Measurements from ENCODE around the gene FRMPD4.

FRMPD4 gene

DNA sequence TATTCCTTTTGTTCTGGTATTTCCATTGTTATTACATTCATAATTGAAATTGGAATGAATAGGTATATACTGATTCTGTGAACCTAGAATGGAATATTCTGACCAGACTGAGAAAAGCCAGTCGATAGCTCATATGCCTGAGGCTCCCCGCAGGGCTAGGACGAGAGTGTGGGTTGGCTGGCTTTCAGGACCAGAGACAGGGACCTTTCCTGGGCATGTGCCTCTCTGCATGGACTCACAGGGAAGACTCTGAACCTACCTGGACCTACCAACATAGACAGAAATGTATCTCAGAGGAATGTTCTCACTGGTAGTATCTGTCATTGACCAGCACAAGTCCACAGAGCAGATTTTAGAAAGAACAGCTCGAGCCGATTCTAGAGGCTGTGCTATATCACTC, 214.6 kb downstream of the FRMPD4 start:
- TF ChIP-seq ZFX (IDR thresholded peaks at IDR 0.05; ENCODE audit: borderline replicate concordance), result no peak
- no peak for TF ChIP-seq CTCF (IDR thresholded peaks at IDR 0.05)
- H3K27ac ChIP-seq, result no peak overlapping the region

GRCh38 chrX:12360383-12360782, 222.1 kb downstream of the FRMPD4 start:
- no peak for TF ChIP-seq CTCF (IDR thresholded peaks at IDR 0.05)
- no peak for TF ChIP-seq ZFX (IDR thresholded peaks at IDR 0.05; ENCODE audit: borderline replicate concordance)
- H3K27ac ChIP-seq, result no peak overlapping the region

DNA sequence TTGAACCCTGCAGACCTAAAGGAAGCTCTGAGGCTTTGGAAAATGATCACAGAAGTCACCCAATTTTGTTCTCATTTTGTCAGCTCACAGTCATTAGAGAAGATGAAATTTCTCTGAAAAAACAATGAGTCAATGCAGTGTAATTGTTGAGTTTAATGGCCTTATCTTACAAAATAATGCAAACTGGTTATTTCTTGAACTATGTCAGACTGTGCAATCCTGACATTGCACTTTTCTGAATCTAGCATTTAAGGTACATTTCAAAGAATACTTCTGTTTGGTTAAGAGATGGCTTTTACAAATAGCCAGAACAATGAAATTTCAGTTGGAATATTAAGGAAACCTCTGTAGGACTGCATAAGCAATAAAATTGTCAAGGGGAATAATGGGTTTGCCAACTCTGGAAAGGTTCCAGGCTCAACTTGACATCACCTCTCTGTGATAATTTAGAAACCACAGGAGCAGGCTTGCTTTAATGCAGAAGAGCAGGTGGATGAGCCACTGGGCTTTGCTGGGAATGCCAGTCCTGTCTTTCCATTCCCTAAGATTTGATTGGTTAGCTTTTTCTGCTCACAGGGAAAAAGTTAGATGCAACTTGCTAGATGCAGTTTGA, 222.8 kb downstream of the FRMPD4 start:
- no peak overlapping the region for H3K27ac ChIP-seq
- TF ChIP-seq CTCF (IDR thresholded peaks at IDR 0.05) (no peak), ZFX (IDR thresholded peaks at IDR 0.05; ENCODE audit: borderline replicate concordance) (no peak)

GRCh38 chrX:12363216-12363615, 224.9 kb downstream of the FRMPD4 start:
- H3K27ac ChIP-seq, result no peak overlapping the region
- TF ChIP-seq CTCF (IDR thresholded peaks at IDR 0.05) (no peak), ZFX (IDR thresholded peaks at IDR 0.05; ENCODE audit: borderline replicate concordance) (no peak)

DNA sequence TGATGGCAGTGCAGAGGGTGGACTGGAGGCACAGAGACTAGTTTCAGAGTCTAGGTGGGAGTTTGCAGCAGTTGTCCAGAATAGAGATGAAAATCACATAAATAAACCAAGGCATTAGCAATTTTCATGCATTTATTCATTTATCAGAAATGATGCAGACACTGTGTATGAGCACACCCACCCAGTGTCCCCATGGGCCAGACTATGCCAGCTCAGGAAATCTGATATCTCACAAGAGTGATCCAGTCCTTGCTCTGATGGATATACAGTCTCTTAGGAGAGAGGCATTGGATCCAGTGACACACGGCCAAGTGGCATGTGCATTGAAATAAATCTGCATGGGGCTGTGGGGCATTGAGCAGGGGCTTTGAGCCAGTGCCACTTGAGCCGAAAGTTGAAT, 228.2 kb downstream of the FRMPD4 start:
- TF ChIP-seq ZFX (IDR thresholded peaks at IDR 0.05; ENCODE audit: borderline replicate concordance), result no peak
- TF ChIP-seq CTCF (IDR thresholded peaks at IDR 0.05), result no peak
- H3K27ac ChIP-seq, result no peak overlapping the region

DNA sequence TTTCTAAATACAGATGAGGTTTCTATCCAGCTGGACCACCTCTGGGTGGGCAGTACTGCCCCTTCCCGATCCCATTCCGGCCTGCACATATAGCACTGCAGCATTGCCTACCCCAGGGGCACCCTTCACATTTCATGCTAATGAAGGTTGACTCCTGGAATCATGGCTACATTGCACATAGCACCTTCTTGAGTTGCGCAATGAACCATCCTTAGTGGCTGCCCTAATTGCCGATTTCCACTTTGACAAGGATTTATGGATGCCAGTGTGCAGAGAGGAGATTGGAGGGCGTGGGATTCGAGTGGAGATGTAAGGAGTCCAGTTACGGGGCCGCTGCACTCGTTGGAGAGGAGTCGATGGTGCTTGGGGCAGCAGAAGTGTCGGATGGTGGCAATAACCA, 229.0 kb downstream of the FRMPD4 start:
- TF ChIP-seq ZFX (IDR thresholded peaks at IDR 0.05; ENCODE audit: borderline replicate concordance), result no peak
- no peak for TF ChIP-seq CTCF (IDR thresholded peaks at IDR 0.05)
- no peak overlapping the region for H3K27ac ChIP-seq

GRCh38 chrX:12370497-12370986, 232.3 kb downstream of the FRMPD4 start:
- no peak overlapping the region for H3K27ac ChIP-seq
- TF ChIP-seq ZFX (IDR thresholded peaks at IDR 0.05; ENCODE audit: borderline replicate concordance), result no peak
- TF ChIP-seq CTCF (IDR thresholded peaks at IDR 0.05), result no peak

All from 22Rv1 (cell line).